ENCODE data around the gene ABHD17A.

ABHD17A gene

GRCh38 chr19:1832046-1832663 is 53.1 kb downstream of the ABHD17A start:
- no peak for DNase-seq

DNA sequence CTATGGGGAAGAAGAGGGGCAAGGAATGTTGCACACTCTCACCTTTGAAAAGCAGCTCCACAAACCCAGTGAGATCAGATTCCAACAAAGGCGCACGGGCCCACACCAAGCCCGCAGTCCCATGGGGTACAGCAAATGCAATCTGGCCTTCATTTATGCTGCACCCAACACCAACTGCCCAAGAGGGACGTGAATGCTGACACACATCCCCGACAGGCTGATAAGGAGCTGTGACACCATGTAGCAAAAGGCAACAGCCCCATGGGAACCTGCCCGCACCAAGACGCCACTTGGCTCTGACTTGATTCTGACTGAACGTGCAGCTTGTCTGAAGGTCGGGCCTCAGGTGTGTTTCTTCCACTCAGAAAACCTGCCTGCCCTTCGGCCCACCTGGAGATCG is 54.3 kb downstream of the ABHD17A start:
- DNase-seq, result no peak

- no peak for DNase-seq
These were observed 54.7 kb downstream of the ABHD17A start for GRCh38 chr19:1830568-1830967.

DNA sequence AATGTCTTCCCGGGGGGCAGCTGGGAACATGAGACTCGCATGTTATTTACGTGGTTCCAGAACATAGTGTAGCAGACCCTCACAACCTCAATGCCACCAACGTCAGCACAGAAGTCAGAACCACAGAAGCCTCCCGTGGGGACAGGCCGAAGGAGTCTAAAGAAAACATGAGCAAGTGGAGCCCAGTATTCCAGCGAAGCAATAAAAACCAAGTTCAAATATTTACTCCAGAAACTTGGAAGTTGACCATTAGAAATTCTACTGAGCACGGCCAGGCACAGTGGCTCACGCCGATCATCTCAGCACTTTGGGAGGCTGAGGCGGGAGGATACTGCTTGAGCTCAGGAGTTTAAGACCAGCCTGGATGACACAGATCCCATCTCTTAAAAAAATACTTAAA is 55.3 kb downstream of the ABHD17A start:
- DNase-seq, result no peak

DNA sequence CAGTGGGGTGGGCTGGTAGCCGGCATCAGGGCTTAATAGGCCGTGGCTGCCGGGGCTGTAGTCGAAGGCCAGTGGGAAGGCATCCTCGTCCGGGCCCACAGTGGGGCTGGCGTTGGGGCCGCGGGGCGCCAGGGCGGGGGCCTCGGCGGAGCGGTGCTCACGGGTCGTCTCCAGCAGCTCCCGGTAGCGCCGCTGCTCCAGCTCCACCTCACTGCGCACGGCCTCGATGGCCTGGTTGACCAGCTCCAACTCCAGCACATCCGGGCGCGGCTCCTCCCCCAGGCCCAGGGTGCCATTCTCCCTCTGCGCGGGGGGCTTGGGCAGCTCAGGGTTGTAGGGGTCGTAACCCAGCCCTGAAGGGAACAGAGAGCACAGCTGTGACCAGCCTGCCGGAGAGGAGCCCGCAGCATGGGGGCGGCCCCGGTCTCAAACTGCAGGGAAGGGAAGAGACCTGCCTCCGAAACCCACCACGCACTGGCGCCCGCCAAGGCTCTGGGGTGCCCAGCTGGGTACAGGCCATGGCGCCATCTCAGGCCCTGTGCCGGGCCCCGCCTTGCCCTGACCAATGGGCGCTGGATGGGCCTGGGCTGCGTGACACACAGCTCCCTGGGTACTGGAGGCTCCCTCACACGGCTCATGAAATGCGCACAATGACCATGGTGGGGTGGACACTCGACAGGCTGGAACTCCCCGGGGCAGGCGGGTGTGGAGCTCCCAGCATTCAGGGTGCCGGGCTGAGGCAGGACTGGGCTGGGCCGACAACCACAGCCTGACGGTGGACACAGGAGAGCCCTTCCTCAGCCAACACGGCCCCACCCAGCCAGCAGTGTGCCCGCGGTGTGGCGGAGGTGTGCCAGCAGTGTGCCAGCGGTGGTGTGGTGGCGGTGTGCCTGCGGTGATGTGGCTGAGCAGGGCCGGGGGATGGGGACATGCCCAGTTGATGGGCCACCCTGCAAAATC is 56.7 kb downstream of the ABHD17A start:
- no peak for DNase-seq

GRCh38 chr19:1827566-1828278 is 57.6 kb downstream of the ABHD17A start:
- DNase-seq, result no peak

Data from NCI-H1417 treated with DMSO at 0.1 percent for 48 hours (cell line).